ENCODE data around the gene MELK. TPM values are rescaled to one million over a fixed set of nuclear protein-coding genes. Genes with fewer than 3 reads are reported as not detected.
A peak's percentile ranks its signal among the peaks of the same experiment; 100 is the strongest.

MELK gene
- total and polyA plus RNA-seq, 2 donors (not counting 3 experiments of a cell fraction or from before 2014, with no cell fraction given) = 19.1 to 52.1 TPM

- H3K79me2 ChIP-seq (ENCODE audit: control insufficient read depth, insufficient read depth, low read length) = no peaks in the 10 kb centered on the region
- no TSS peak for BruUV-seq (replicated peaks)
- no peak overlapping the region for H3K9ac ChIP-seq (replicated peaks; ENCODE audit: extremely low read depth, insufficient read depth, low read length)
- H3K9me1 ChIP-seq (replicated peaks; ENCODE audit: control insufficient read depth, extremely low read depth, insufficient read depth, low read length) = no peaks in the 10 kb centered on the region
- peak; percentile 83 for FAIRE-seq
- H4K20me1 ChIP-seq (replicated peaks; ENCODE audit: control insufficient read depth, extremely low read depth, insufficient read depth, low read length) = peaks cover 3% of the 10 kb centered on the region
- H3K9me3 ChIP-seq (replicated peaks; ENCODE audit: control insufficient read depth, insufficient read depth, low read length) = no peaks in the 10 kb centered on the region
- H3K27ac ChIP-seq (ENCODE audit: insufficient read depth, low read depth, low read length) = no peak overlapping the region
- no peak overlapping the region for H2AFZ ChIP-seq (ENCODE audit: low read depth, low read length)
- intact Hi-C loops (cut with micrococcal nuclease) (loop anchor here (1.0 to 10.0 kb wide), 2 partner anchors 96 to 232 kb away; no protein-coding TSS in a partner anchor), dilution Hi-C loops (cut with MboI; ENCODE audit: extremely low pct_ligation_motif_present, low sequenced_read_pairs) (no loop called here)
- TF ChIP-seq FOS (IDR thresholded peaks at IDR 0.05; ENCODE audit: borderline replicate concordance, insufficient read depth, low read length) = no peak
- TF ChIP-seq GATA2 (IDR thresholded peaks at IDR 0.05; ENCODE audit: insufficient read depth, insufficient read length, low read depth, low read length) = no peak
- TF ChIP-seq, protein P1, sequence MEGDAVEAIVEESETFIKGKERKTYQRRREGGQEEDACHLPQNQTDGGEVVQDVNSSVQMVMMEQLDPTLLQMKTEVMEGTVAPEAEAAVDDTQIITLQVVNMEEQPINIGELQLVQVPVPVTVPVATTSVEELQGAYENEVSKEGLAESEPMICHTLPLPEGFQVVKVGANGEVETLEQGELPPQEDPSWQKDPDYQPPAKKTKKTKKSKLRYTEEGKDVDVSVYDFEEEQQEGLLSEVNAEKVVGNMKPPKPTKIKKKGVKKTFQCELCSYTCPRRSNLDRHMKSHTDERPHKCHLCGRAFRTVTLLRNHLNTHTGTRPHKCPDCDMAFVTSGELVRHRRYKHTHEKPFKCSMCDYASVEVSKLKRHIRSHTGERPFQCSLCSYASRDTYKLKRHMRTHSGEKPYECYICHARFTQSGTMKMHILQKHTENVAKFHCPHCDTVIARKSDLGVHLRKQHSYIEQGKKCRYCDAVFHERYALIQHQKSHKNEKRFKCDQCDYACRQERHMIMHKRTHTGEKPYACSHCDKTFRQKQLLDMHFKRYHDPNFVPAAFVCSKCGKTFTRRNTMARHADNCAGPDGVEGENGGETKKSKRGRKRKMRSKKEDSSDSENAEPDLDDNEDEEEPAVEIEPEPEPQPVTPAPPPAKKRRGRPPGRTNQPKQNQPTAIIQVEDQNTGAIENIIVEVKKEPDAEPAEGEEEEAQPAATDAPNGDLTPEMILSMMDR (IDR thresholded peaks at IDR 0.05; ENCODE audit: extremely low read depth in 1 of 2, insufficient read depth in 1 of 2, low read depth in 1 of 2, low read length in 2 of 2) = peak; percentile 39 to 43
- DNase-seq (ENCODE audit: low read depth, low spot score) = peak; percentile 51
- ChIA-PET CTCF (interaction anchor here (0.6 to 4.7 kb wide), 40 partner anchors 9 to 359 kb away, joined by 3 to 281 read pairs (median 4); no protein-coding TSS in a partner anchor), POLR2A (interaction anchor here (1.4 kb wide), 1 partner anchor 96 kb away, joined by 9 read pairs; no protein-coding TSS in a partner anchor)
- H3K27me3 ChIP-seq (ENCODE audit: control insufficient read depth in 2 of 2, insufficient read depth in 2 of 2, low read length in 2 of 2) = no peaks in the 10 kb centered on the region
- H3K4me2 ChIP-seq (ENCODE audit: insufficient read depth, low read length) = no peak overlapping the region
- no peaks in the 10 kb centered on the region for H3K4me1 ChIP-seq (ENCODE audit: control insufficient read depth, extremely low read depth, insufficient read depth, low read length)
- no peak overlapping the region for H3K4me3 ChIP-seq (replicated peaks in 1 of 3; ENCODE audit: insufficient read depth in 1 of 3, low read depth in 1 of 3, low read length in 3 of 3)
- peaks cover 0 to 6% of the 10 kb centered on the region in 2 experiments for H3K36me3 ChIP-seq (ENCODE audit: control insufficient read depth in 2 of 2, extremely low read depth in 1 of 2, insufficient read depth in 2 of 2, low read length in 2 of 2)
These were observed 60.2 kb downstream of the MELK start for GRCh38 chr9:36632892-36633291.

Data from endothelial cell of umbilical vein (primary cell).